ENCODE measurements around the gene MRGPRE. TPM values are rescaled to one million over a fixed set of nuclear protein-coding genes. Genes with fewer than 3 reads are reported as not detected.

Gene MRGPRE
- total RNA-seq, 1 experiment from 2014 or later = not detected

GRCh38 chr11:3225159-3225758 lies 7.0 kb downstream of the MRGPRE start:
- Mint-ChIP-seq H3K27me3 (ENCODE audit: low read depth) (no peaks in the 10 kb centered on the region), H3K4me3 (no peak overlapping the region), H3K9me3 (no peaks in the 10 kb centered on the region), H3K36me3 (no peaks in the 10 kb centered on the region), H3K27ac (no peak overlapping the region), H3K4me1 (peaks cover 30% of the 10 kb centered on the region)
- ATAC-seq (no peak), DNase-seq (ENCODE audit: low spot score) (no peak)
- no peak for TF ChIP-seq ZBTB43 (CRISPR knock-in tag; IDR thresholded peaks at IDR 0.05)
- TF ChIP-seq KAT7 (CRISPR knock-in tag; IDR thresholded peaks at IDR 0.05; ENCODE audit: borderline replicate concordance) = no peak
- no peak for TF ChIP-seq NFE2L1 (CRISPR knock-in tag; IDR thresholded peaks at IDR 0.05)
- no peak for TF ChIP-seq E2F5 (CRISPR knock-in tag; IDR thresholded peaks at IDR 0.05)
- CTCF ChIA-PET = interaction anchor here (0.6 to 2.6 kb wide), 6 partner anchors 37 to 183 kb away, joined by 3 to 14 read pairs (median 9); no protein-coding TSS in a partner anchor
- POLR2A ChIA-PET = no interaction called here

- peak; percentile 50 for ATAC-seq
- POLR2A ChIA-PET = interaction anchor here (1.0 kb wide), 1 partner anchor 10 kb away, joined by 3 read pairs; no protein-coding TSS in a partner anchor
- CTCF ChIA-PET = interaction anchor here (0.6 to 3.0 kb wide), 23 partner anchors 8 to 295 kb away, joined by 3 to 14 read pairs (median 4); partner anchors contain the start of genes MRGPRE and PHLDA2
- H3K4me3 Mint-ChIP-seq = no peak overlapping the region
- peaks cover 31% of the 10 kb centered on the region for H3K4me1 Mint-ChIP-seq
- TF ChIP-seq E2F5 (CRISPR knock-in tag; IDR thresholded peaks at IDR 0.05) = no peak
- no peak for TF ChIP-seq CBFB (CRISPR knock-in tag; IDR thresholded peaks at IDR 0.05; ENCODE audit: low read depth)
- no peak for TF ChIP-seq ETV6 (CRISPR knock-in tag; IDR thresholded peaks at IDR 0.05)
- no peak for TF ChIP-seq ELF4 (CRISPR knock-in tag; IDR thresholded peaks at IDR 0.05; ENCODE audit: low read depth)
- no peak for TF ChIP-seq USF2 (CRISPR knock-in tag; IDR thresholded peaks at IDR 0.05)
- TF ChIP-seq IRF2 (CRISPR knock-in tag; IDR thresholded peaks at IDR 0.05; ENCODE audit: borderline replicate concordance, low read depth) = no peak
- TF ChIP-seq GABPB1 (CRISPR knock-in tag; IDR thresholded peaks at IDR 0.05) = no peak
- no peak for TF ChIP-seq ZNF232 (CRISPR knock-in tag; IDR thresholded peaks at IDR 0.05)
- no peak for TF ChIP-seq ARID4B (CRISPR knock-in tag; IDR thresholded peaks at IDR 0.05; ENCODE audit: borderline replicate concordance)
- TF ChIP-seq FOXP4 (CRISPR knock-in tag; IDR thresholded peaks at IDR 0.05) = no peak
- no peak for TF ChIP-seq ATF1 (CRISPR knock-in tag; IDR thresholded peaks at IDR 0.05)
- no peak for TF ChIP-seq TEAD4 (CRISPR knock-in tag; IDR thresholded peaks at IDR 0.05)
- no peak for TF ChIP-seq STAT6 (CRISPR knock-in tag; conservative IDR thresholded peaks at IDR 0.05; ENCODE audit: low read depth)
- no peak for TF ChIP-seq GTF2I (CRISPR knock-in tag; conservative IDR thresholded peaks at IDR 0.05)
- no peaks in the 10 kb centered on the region for H3K9me3 Mint-ChIP-seq
- H3K27me3 Mint-ChIP-seq (ENCODE audit: low read depth) = no peaks in the 10 kb centered on the region
- no peak overlapping the region for H3K27ac Mint-ChIP-seq
- H3K36me3 Mint-ChIP-seq = no peaks in the 10 kb centered on the region
- peak; percentile 28 for DNase-seq (ENCODE audit: low spot score)
Measured at GRCh38 chr11:3224401-3225057, 7.7 kb downstream of the MRGPRE start.

Data from WTC11 (cell line).